Astrocyte of the cerebellum (primary cell): ENCODE results near the gene ASIC2.

Experiments
- DNase-seq: peaks from one replicate; pipeline ENCODE4 v3.0.0-alpha.2; 2011; ENCODE audit warnings: low read depth
- H3K4me3 ChIP-seq: 2 replicates; pipeline ENCODE4 v1.5.1; 2011; ENCODE audit warnings: mild to moderate bottlenecking, low read depth, low read length, moderate library complexity
- CTCF ChIP-seq: IDR thresholded peaks from 2 replicates; pipeline ENCODE4 v1.5.1; 2012; ENCODE audit warnings: low read length, low read depth, moderate library complexity, mild to moderate bottlenecking; ENCODE audit errors: missing control alignments
- in situ Hi-C: cut with HindIII; loops from 2 replicates; pipeline ENCODE4 v1.10.0; 2017; ENCODE audit warnings: low sequenced_read_pairs

Gene ASIC2

GRCh38 chr17:33229028-33229427, 64.1 kb downstream of the ASIC2 start:
- no peak overlapping the region for H3K4me3 ChIP-seq
- no peak for DNase-seq
- no peak for TF ChIP-seq CTCF
- in situ Hi-C loops, result no loop called here

GRCh38 chr17:33228548-33228947, 64.5 kb downstream of the ASIC2 start:
- in situ Hi-C loops, result no loop called here
- no peak for TF ChIP-seq CTCF

GRCh38 chr17:33227911-33228310, 65.2 kb downstream of the ASIC2 start:
- no peak overlapping the region for H3K4me3 ChIP-seq
- DNase-seq, result no peak
- TF ChIP-seq CTCF, result no peak
- in situ Hi-C loops, result no loop called here

More at GRCh38 chr17:33228548-33228947, 64.5 kb downstream of the ASIC2 start:
- no peak overlapping the region for H3K4me3 ChIP-seq
- no peak for DNase-seq

GRCh38 chr17:33225994-33226393, 67.1 kb downstream of the ASIC2 start:
- no peak overlapping the region for H3K4me3 ChIP-seq
- DNase-seq, result no peak
- no peak for TF ChIP-seq CTCF
- in situ Hi-C loops, result no loop called here

GRCh38 chr17:33225509-33225908, 67.6 kb downstream of the ASIC2 start:
- no peak for TF ChIP-seq CTCF
- DNase-seq, result no peak
- H3K4me3 ChIP-seq, result no peak overlapping the region
- in situ Hi-C loops, result no loop called here

- no peak overlapping the region for H3K4me3 ChIP-seq
- no peak for TF ChIP-seq CTCF
- in situ Hi-C loops, result no loop called here
- DNase-seq, result no peak
Observed at GRCh38 chr17:33220036-33220435, 73.1 kb downstream of the ASIC2 start.
